K562 (cell line): ENCODE results near the gene VAMP8. TPM values are rescaled to one million over a fixed set of nuclear protein-coding genes. Genes with fewer than 3 reads are reported as not detected.

Experiments used
- ATAC-seq: fragments of 200-7000 bp; cut with Tn5 transposase; 3 replicates; pipeline ENCODE4 v1.9.1; 2020; ENCODE audit warnings: moderate library complexity
- BruUV-seq: library from RNA; stranded (reverse); fragments of 400-500 nt; replicated peaks from 2 replicates; lab custom pipeline; 2021; lab: Mats Ljungman, UMichigan
- CTCF ChIA-PET: fragments of 300-600 bp; formaldehyde crosslinking; extraction: SDS; loops from one replicate; lab custom pipeline; 2021; ENCODE audit warnings: low intra/inter-chr PET ratio; lab: Yijun Ruan, JAX
- POLR2A ChIA-PET: fragments of 300-600, 350-650 bp; sonication (Branson Sonifier 250); formaldehyde crosslinking; extraction: SDS; loops from one replicate; lab custom pipeline; 2021; ENCODE audit warnings: antibody characterized with exemption, inconsistent platforms; lab: Yijun Ruan, JAX
- DNase-seq, 4 experiments: peaks; one replicate each; pipeline versions ENCODE4 v3.0.0 to v3.0.0-alpha.2; 2011 to 2018; ENCODE audit warnings: low spot score in 3 of 4, mixed read lengths in 3 of 4; ENCODE audit errors: extremely low read depth in 1 of 4
- FAIRE-seq: peaks from 2 replicates; lab custom pipeline; 2011; peaks lifted over from hg19 to GRCh38; lab: Jason Lieb, UNC
- H2AFZ ChIP-seq: 2 replicates; pipeline ENCODE4 v1.6.0; 2011; ENCODE audit warnings: low read depth, low read length, control low read depth, inconsistent platforms
- H3K27ac ChIP-seq: fragments of 200-600 bp; 3 replicates; pipeline ENCODE4 v1.8.0; 2011; ENCODE audit warnings: low read depth, mild to moderate bottlenecking, control low read depth, inconsistent platforms, low read length, moderate library complexity, mixed read lengths; ENCODE audit errors: extremely low read depth
- H3K27me3 ChIP-seq, 2 experiments: fragments of 300-600 bp in 1 of 2; 2 replicates in 1 of 2; 3 replicates in 1 of 2; pipeline versions ENCODE4 v1.6.0 to v1.8.0; 2011; ENCODE audit warnings: inconsistent platforms in 2 of 2, low read length in 2 of 2, mild to moderate bottlenecking in 1 of 2, mixed read lengths in 1 of 2, moderate library complexity in 1 of 2; ENCODE audit not compliant: control insufficient read depth in 2 of 2, insufficient read depth in 2 of 2
- H3K36me3 ChIP-seq: fragments of 300-600 bp; 3 replicates; pipeline ENCODE4 v1.8.0; 2011; ENCODE audit warnings: mild to moderate bottlenecking, low read length, inconsistent platforms; ENCODE audit not compliant: control insufficient read depth, insufficient read depth
- H3K4me1 ChIP-seq, 2 experiments: fragments of 200-600 bp in 1 of 2; replicated peaks in 1 of 2; 2 replicates in 1 of 2; 3 replicates in 1 of 2; pipeline versions ENCODE4 v1.5.1 to v1.8.0; 2011; ENCODE audit warnings: inconsistent platforms in 2 of 2, low read length in 2 of 2, mild to moderate bottlenecking in 1 of 2, mixed read lengths in 1 of 2, moderate library complexity in 1 of 2; ENCODE audit not compliant: control insufficient read depth in 2 of 2, insufficient read depth in 2 of 2
- H3K4me2 ChIP-seq: 2 replicates; pipeline ENCODE4 v1.6.1; 2011; ENCODE audit warnings: low read length, control low read depth, inconsistent platforms, mixed read lengths; ENCODE audit not compliant: insufficient read depth
- H3K4me3 ChIP-seq: fragments of 200-600 bp; sonication (generic), shearing (Covaris generic); 2 replicates; pipeline ENCODE4 v1.5.1; 2016; ENCODE audit warnings: control low read depth, inconsistent platforms
- H3K79me2 ChIP-seq: fragments of 200-600 bp; 3 replicates; pipeline ENCODE4 v1.8.0; 2011; ENCODE audit warnings: low read length, inconsistent platforms; ENCODE audit not compliant: control insufficient read depth, insufficient read depth
- H3K9ac ChIP-seq, 2 experiments: 2 replicates each; pipeline versions ENCODE4 v1.6.0 to v1.6.1; 2011; ENCODE audit warnings: low read depth in 2 of 2, low read length in 2 of 2, control low read depth in 1 of 2, inconsistent platforms in 1 of 2, mild to moderate bottlenecking in 1 of 2, mixed read lengths in 1 of 2; ENCODE audit not compliant: insufficient read depth in 1 of 2
- H3K9me1 ChIP-seq: one replicate; pipeline ENCODE4 v1.6.0; 2011; ENCODE audit warnings: inconsistent platforms, mild to moderate bottlenecking, low read length, moderate library complexity; ENCODE audit not compliant: control insufficient read depth, insufficient read depth
- H3K9me3 ChIP-seq: replicated peaks from 2 replicates; pipeline ENCODE4 v1.5.1; 2011; ENCODE audit warnings: low read depth, low read length, inconsistent platforms; ENCODE audit not compliant: control insufficient read depth, insufficient read depth
- H4K20me1 ChIP-seq: replicated peaks from 2 replicates; pipeline ENCODE4 v1.6.1; 2011; ENCODE audit warnings: low read length, inconsistent platforms, mixed read lengths; ENCODE audit not compliant: control insufficient read depth, insufficient read depth
- ASH1L ChIP-seq: fragments of 450-650 bp; IDR thresholded peaks from 2 replicates; pipeline ENCODE4 v1.6.1; 2018; ENCODE audit warnings: borderline replicate concordance, mild to moderate bottlenecking, low read depth; ENCODE audit not compliant: partially characterized antibody
- GATAD2A ChIP-seq: fragments of 450-650 bp; IDR thresholded peaks from 2 replicates; pipeline ENCODE4 v1.6.1; 2017
- HCFC1 ChIP-seq: IDR thresholded peaks from 2 replicates; pipeline ENCODE4 v1.6.1; 2012; ENCODE audit warnings: low read depth, low read length, improper control_type of control experiment
- HNRNPL ChIP-seq: fragments of 200-400 bp; formaldehyde crosslinking; IDR thresholded peaks from 2 replicates; pipeline ENCODE4 v1.6.1; 2017; ENCODE audit warnings: low read depth, mild to moderate bottlenecking, low read length
- POLR3G ChIP-seq: IDR thresholded peaks from 2 replicates; pipeline ENCODE4 v1.6.1; 2011; ENCODE audit not compliant: insufficient read length, insufficient replicate concordance; ENCODE audit errors: extremely low read depth
- TAF9B ChIP-seq: fragments of 450-650 bp; IDR thresholded peaks from 2 replicates; pipeline ENCODE4 v1.6.1; 2018; ENCODE audit warnings: mild to moderate bottlenecking; ENCODE audit not compliant: partially characterized antibody
- WGBS: fragments of 100-300 bp; shearing (Covaris generic); methylation state at CpG from one replicate; pipeline ENCODE4 v1.1.6; 2016; ENCODE audit warnings: low coverage, mixed read lengths; ENCODE audit not compliant: insufficient coverage; ENCODE audit errors: missing lambda C conversion rate; 5-methylcytosine and 5-hydroxymethylcytosine counted together
- in situ Hi-C: fragments of 300-500 bp; cut with MboI; formaldehyde crosslinking; loops from 4 replicates; pipeline ENCODE4 v1.15.0; 2018; ENCODE audit warnings: inconsistent platforms, mixed read lengths
- intact Hi-C: fragments of 100-400 bp; cut with micrococcal nuclease; formaldehyde crosslinking; loops from 2 replicates; pipeline ENCODE4 v1.14.2; 2022
- polyA plus RNA-seq, 8 experiments: library from polyadenylated mRNA; depleted of rRNA in 4 of 8; stranded (reverse) in 5 of 8; unstranded in 3 of 8; fragments of >200 nt; fragmentation: Nextera tagmentation in 2 of 8; fragmentation: Illumina TruSeq in 1 of 8; extraction: Ambion mirVana in 2 of 8; extraction: Trizol in 1 of 8; gene quantifications; 2 replicates each; pipeline versions ENCODE4 v1.2.1 to v1.2.3, GENCODE V29; 2011 to 2014; ENCODE audit warnings: inconsistent platforms in 1 of 8, missing spikeins in 1 of 8
- total RNA-seq, 7 experiments: library from RNA; depleted of rRNA in 6 of 7; stranded (reverse); fragments of >200 nt in 6 of 7; fragmentation: Illumina TruSeq in 2 of 7; extraction: Trizol in 2 of 7; gene quantifications; 2 replicates each; pipeline versions ENCODE4 v1.2.1 to v1.2.3, GENCODE V29; 2011 to 2021; ENCODE audit warnings: low replicate concordance in 1 of 7
- TF ChIP-seq, protein P1 (sequence below): fragments of 450-650 bp; IDR thresholded peaks from 2 replicates; pipeline ENCODE4 v1.6.1; 2016; ENCODE audit warnings: borderline replicate concordance
- TF ChIP-seq, protein P2 (sequence below), 2 experiments: IDR thresholded peaks in 1 of 2; conservative IDR thresholded peaks in 1 of 2; 2 replicates each; pipeline ENCODE4 v1.6.1; 2016; ENCODE audit warnings: low read depth in 2 of 2, mild to moderate bottlenecking in 1 of 2, missing compliant biosample characterization in 1 of 2, missing genetic modification characterization in 1 of 2, moderate library complexity in 1 of 2
- TF ChIP-seq, protein P3 (sequence below): sonication (generic); formaldehyde crosslinking; IDR thresholded peaks from 2 replicates; pipeline ENCODE4 v1.8.1; 2022; ENCODE audit warnings: missing genetic modification reagents

The VAMP8 gene
- total and polyA plus RNA-seq, 9 of the 15 experiments (the other 6 are each of a cell fraction or from before 2014, with no cell fraction given) = 107 to 571 (median 248) TPM

DNA sequence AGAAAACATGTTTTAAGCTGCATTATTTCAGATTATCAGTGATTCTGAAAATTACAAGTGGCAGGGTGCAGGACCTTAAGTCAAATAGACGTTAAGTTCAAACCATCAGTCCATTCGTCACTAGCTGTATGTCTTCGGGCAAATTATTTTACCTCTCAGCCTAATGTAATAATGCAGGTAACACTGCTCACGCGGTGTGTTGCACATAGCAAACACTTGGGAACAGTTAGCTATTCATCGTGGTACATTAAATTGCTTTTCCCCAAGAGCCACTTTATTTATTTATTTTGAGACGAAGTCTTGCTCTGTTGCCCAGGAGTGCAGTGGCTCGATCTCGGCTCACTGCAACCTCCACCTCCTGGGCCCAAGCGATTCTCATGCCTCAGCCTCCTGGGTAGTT is 28.3 kb upstream of the VAMP8 start (continued):
- TF ChIP-seq, protein P1, sequence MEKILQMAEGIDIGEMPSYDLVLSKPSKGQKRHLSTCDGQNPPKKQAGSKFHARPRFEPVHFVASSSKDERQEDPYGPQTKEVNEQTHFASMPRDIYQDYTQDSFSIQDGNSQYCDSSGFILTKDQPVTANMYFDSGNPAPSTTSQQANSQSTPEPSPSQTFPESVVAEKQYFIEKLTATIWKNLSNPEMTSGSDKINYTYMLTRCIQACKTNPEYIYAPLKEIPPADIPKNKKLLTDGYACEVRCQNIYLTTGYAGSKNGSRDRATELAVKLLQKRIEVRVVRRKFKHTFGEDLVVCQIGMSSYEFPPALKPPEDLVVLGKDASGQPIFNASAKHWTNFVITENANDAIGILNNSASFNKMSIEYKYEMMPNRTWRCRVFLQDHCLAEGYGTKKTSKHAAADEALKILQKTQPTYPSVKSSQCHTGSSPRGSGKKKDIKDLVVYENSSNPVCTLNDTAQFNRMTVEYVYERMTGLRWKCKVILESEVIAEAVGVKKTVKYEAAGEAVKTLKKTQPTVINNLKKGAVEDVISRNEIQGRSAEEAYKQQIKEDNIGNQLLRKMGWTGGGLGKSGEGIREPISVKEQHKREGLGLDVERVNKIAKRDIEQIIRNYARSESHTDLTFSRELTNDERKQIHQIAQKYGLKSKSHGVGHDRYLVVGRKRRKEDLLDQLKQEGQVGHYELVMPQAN = no peak

DNA sequence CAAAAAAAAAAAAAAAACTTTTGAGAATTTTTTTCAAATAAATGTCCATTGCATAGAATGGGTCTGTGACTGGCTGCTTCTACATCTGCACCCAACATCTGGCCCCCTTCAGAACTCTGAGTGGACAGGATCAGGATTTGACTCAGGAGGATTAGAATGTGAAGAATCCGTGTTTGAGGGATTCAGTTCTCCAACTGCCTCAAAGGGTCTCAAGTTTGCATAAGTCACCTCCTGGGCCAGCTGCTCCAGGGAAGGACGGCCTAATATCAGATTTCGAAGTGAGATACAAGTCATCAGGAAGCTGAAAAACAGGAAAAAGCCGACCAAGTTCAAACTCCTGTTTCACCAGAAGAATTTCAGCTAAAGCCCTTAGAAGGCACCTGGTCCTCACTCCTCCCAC is 27.6 kb upstream of the VAMP8 start:
- H3K9me1 ChIP-seq = no peaks in the 10 kb centered on the region
- in situ Hi-C loops (no loop called here), intact Hi-C loops (loop anchor here (5.0 kb wide), 1 partner anchor 223 kb away; the partner anchor contains the start of gene TGOLN2)
- no peaks in the 10 kb centered on the region for H3K79me2 ChIP-seq
- FAIRE-seq = no peak
- no peak overlapping the region; a peak in 1 of 4 replicates for H3K9ac ChIP-seq
- H3K36me3 ChIP-seq = peaks cover 69% of the 10 kb centered on the region
- no peak overlapping the region for H3K4me2 ChIP-seq
- no peaks in the 10 kb centered on the region; a peak in 1 of 5 replicates for H3K4me1 ChIP-seq
- DNase-seq = no peak
- ATAC-seq = no peak
- TF ChIP-seq ASH1L (no peak), GATAD2A (no peak), HNRNPL (no peak), HCFC1 (no peak), POLR3G (no peak), TAF9B (no peak)
- TF ChIP-seq, protein P2, sequence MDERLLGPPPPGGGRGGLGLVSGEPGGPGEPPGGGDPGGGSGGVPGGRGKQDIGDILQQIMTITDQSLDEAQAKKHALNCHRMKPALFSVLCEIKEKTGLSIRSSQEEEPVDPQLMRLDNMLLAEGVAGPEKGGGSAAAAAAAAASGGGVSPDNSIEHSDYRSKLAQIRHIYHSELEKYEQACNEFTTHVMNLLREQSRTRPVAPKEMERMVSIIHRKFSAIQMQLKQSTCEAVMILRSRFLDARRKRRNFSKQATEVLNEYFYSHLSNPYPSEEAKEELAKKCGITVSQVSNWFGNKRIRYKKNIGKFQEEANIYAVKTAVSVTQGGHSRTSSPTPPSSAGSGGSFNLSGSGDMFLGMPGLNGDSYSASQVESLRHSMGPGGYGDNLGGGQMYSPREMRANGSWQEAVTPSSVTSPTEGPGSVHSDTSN (CRISPR knock-in tag; IDR thresholded peaks at IDR 0.05; ENCODE audit: low read depth) = no peak
- TF ChIP-seq, protein P2 (tag; conservative IDR thresholded peaks at IDR 0.05; ENCODE audit: low read depth) = no peak
- TF ChIP-seq, protein P3, sequence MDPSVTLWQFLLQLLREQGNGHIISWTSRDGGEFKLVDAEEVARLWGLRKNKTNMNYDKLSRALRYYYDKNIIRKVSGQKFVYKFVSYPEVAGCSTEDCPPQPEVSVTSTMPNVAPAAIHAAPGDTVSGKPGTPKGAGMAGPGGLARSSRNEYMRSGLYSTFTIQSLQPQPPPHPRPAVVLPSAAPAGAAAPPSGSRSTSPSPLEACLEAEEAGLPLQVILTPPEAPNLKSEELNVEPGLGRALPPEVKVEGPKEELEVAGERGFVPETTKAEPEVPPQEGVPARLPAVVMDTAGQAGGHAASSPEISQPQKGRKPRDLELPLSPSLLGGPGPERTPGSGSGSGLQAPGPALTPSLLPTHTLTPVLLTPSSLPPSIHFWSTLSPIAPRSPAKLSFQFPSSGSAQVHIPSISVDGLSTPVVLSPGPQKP (CRISPR knock-in tag) = no peak
- TF ChIP-seq, all 486 proteins: peak for 0
- H3K27ac ChIP-seq = no peak overlapping the region
- BruUV-seq = no TSS peak
- H4K20me1 ChIP-seq = peaks cover 6% of the 10 kb centered on the region
- H3K27me3 ChIP-seq = no peaks in the 10 kb centered on the region
- ChIA-PET POLR2A (interaction anchor here (0.8 to 24.3 kb wide), 10 partner anchors 5 to 195 kb away, joined by 3 to 1576 read pairs (median 7); partner anchors contain the start of genes C2orf68, CAPG, ELMOD3 and GGCX), CTCF (interaction anchor here (4.5 kb wide), 1 partner anchor 129 kb away, joined by 63 read pairs; no protein-coding TSS in a partner anchor)
- no peak overlapping the region for H3K4me3 ChIP-seq
- H2AFZ ChIP-seq = no peak overlapping the region
- H3K9me3 ChIP-seq = no peaks in the 10 kb centered on the region
- WGBS = 63% methylated on average over 4 of the region's 4 CpGs
